Kidney epithelial cell (primary cell): Measurements from ENCODE around the gene RFPL3. TPM values are rescaled to one million over a fixed set of nuclear protein-coding genes. Genes with fewer than 3 reads are reported as not detected.

ENCODE experiments used
- DNase-seq: peaks from one replicate; pipeline ENCODE4 v3.0.0-alpha.2; 2010; ENCODE audit warnings: low read depth
- H3K27me3 ChIP-seq: 2 replicates; pipeline ENCODE4 v1.6.0; 2011; ENCODE audit warnings: low read length; ENCODE audit not compliant: control insufficient read depth, insufficient read depth
- H3K36me3 ChIP-seq: 2 replicates; pipeline ENCODE4 v1.5.1; 2011; ENCODE audit warnings: low read length; ENCODE audit not compliant: control insufficient read depth, insufficient read depth
- H3K4me3 ChIP-seq: 2 replicates; pipeline ENCODE4 v1.5.1; 2011; ENCODE audit warnings: low read depth, mild to moderate bottlenecking, control low read depth, low read length
- total RNA-seq: library from RNA; depleted of rRNA; stranded (reverse); fragments of >200 nt; gene quantifications from 2 replicates; pipeline ENCODE4 v1.2.3, GENCODE V29; 2015
- TF ChIP-seq, protein P1 (sequence below): IDR thresholded peaks from 2 replicates; pipeline ENCODE4 v1.5.1; 2011; ENCODE audit warnings: mild to moderate bottlenecking, moderate library complexity, low read length, control low read depth, inconsistent platforms; ENCODE audit not compliant: insufficient read depth, poor library complexity, severe bottlenecking

The RFPL3 gene
- total RNA-seq, 1 donor from 2014 or later, result not detected

DNA sequence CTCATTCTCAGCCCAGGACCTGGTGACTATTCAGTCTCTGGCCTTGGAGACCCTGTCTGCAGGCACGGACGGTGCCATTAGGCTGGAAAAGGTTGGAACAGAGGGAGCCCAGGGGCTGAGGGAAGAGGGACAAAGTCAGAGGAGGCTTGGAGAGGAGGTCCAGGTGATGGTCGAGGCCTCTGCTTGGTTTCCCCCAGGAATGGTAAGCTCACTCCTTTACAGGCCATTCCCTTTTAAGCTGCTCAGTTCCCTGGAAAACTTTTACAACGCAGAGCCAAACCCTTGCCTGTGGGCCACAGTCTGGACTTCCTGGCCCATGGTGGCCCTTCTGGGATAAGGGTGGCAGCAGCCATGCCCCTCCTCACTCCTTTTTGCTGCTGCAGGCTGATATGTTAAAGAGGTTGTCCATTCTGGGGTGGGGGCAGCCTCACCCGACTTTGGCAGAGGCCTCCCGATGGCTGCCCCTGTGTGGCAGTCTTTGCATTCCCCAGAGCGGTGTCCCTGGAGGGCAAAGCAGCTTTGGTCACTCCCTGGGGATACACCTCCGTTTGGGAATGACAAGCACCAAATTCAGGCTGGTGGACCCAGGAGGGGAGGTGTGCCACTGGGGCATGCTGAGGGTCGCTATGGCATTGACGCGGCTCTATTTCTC lies 34.0 kb upstream of the RFPL3 start:
- no peak for DNase-seq
- TF ChIP-seq, protein P1, sequence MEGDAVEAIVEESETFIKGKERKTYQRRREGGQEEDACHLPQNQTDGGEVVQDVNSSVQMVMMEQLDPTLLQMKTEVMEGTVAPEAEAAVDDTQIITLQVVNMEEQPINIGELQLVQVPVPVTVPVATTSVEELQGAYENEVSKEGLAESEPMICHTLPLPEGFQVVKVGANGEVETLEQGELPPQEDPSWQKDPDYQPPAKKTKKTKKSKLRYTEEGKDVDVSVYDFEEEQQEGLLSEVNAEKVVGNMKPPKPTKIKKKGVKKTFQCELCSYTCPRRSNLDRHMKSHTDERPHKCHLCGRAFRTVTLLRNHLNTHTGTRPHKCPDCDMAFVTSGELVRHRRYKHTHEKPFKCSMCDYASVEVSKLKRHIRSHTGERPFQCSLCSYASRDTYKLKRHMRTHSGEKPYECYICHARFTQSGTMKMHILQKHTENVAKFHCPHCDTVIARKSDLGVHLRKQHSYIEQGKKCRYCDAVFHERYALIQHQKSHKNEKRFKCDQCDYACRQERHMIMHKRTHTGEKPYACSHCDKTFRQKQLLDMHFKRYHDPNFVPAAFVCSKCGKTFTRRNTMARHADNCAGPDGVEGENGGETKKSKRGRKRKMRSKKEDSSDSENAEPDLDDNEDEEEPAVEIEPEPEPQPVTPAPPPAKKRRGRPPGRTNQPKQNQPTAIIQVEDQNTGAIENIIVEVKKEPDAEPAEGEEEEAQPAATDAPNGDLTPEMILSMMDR, result no peak
- Histone ChIP-seq H3K36me3 (no peaks in the 10 kb centered on the region), H3K4me3 (no peak overlapping the region), H3K27me3 (no peaks in the 10 kb centered on the region)

DNA sequence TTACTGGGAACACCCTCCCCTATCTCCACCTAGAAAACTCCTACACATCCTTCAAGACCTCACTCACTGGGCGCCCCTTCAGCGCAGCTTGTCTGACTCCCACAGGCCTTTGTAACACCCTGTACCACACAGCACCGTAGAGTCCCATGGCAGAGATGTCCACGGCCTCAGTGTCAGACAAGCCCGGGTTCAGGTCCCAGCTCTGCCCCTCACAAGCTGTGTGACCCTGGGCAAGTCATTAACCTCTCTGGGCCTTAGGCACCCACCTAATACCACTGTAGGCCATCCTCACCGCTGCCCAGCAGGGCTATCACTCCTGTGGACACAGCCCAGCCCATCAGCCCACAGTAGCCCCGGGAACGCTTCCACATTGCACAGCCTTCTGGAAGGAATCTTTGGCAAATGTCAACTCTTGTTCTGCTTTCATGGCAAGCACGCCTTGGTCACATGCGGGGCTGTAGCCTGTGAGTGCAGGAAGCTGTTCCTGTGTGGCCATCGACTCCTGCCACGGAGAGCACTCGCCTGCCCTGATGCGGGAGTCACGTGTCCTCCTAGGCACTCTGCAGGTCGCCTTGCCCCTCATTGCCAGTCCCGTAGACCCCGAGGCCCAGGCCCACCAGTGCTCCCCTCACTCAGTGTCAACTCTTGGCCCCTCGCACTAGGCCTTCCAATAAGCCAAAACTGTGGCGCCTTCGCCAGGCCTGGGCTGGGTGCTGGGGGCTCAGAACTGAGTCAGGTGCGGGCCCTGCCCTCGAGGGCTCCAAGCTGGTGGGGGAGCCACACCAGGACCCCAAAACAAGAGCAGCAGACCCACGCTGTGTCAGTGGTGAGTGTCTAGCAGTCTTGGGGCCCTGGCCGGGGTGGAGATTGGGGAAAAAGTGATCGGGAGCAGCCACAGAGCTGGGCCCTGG lies 32.9 kb upstream of the RFPL3 start:
- no peak overlapping the region for H3K4me3 ChIP-seq
- TF ChIP-seq, protein P1, result no peak
- no peak for DNase-seq
- no peaks in the 10 kb centered on the region for H3K27me3 ChIP-seq
- H3K36me3 ChIP-seq, result no peaks in the 10 kb centered on the region

DNA sequence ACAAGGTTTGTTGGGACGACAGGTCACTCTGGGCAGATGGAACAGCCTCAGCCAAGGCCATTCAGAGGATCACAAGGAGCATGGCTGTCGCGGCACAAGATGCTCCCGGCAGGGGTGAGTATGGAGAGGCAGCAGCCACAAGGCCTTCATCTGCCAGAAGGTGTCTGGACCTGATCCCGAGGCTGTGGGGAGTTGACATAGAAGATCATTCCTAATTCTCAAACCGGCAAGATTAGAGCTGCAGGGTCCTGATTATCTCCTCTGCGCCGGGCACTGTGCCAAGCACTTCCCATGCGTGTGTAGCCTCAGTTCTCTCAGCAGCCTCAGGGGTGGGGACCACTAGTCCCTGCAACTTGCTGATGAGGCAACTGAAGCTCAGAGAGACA lies 32.3 kb upstream of the RFPL3 start:
- TF ChIP-seq, protein P1, result no peak
- H3K4me3 ChIP-seq, result no peak overlapping the region
- H3K27me3 ChIP-seq, result no peaks in the 10 kb centered on the region
- no peaks in the 10 kb centered on the region for H3K36me3 ChIP-seq
- no peak for DNase-seq

DNA sequence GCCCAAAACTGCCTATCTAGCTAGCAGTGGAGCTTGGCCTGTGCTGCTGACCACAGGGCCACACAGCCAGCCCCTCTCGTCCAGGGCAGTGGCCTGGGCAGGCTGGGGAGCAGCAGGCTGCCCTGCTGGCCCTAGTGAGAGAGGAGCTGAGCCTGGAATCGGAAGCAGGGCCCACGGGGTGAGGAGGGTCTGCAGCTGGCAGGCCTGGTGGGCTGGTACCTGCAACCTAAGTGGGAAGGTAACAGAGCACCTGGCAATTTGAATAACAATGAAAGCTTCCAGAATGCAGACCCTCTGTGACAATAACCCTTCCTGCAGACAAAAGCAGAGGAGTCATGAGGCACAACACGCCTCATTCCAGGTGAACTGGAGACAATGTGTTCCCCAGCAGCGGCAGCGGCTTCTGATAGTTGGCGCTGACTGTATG lies 31.8 kb upstream of the RFPL3 start:
- TF ChIP-seq, protein P1, result no peak
- H3K36me3 ChIP-seq, result no peaks in the 10 kb centered on the region
- DNase-seq, result no peak
- H3K27me3 ChIP-seq, result no peaks in the 10 kb centered on the region
- no peak overlapping the region for H3K4me3 ChIP-seq

DNA sequence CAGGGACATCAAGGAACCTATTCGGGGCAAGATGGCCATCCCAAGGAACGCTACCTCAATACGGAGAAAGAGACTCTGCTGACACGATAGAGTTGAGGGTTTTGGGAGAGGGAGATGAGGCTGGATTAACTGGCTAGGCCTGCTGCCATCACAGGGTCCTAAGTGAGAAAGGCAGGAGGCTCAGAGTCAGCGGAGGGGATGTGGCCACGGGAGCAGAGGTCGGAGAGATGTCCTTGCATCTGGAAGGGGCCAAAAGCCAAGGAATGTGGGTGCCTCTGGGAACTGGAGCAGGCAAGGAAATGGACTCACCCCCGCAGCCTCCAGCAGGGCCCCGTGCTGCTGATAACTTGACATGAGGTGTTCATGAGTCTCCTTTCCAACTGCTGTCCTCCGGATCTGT lies 31.0 kb upstream of the RFPL3 start:
- H3K4me3 ChIP-seq, result no peak overlapping the region
- H3K27me3 ChIP-seq, result no peaks in the 10 kb centered on the region
- no peak for DNase-seq
- TF ChIP-seq, protein P1, result no peak
- no peaks in the 10 kb centered on the region for H3K36me3 ChIP-seq
